ENCODE data around the gene ZMYND8.

DNA sequence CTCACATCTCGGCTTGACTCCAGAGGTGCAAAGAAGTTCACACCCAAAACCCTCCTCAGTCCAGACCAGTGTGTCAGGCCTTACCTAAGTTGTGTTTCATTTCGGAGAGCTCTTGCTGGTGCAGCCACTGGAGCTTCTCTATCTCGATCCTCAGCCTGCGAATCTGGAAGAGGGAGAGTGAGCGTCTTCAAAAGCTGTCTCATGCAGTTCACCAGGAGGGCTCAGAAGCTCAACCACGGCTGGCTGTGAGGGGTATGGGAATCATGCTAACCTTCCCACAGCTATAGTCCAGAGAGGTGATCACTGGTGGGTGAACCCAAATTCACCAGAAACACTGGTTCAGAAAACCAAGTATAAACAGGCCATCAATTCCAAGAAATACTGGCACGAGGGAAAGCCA, 129.4 kb downstream of the ZMYND8 start:
- TF ChIP-seq GATA3 (IDR thresholded peaks at IDR 0.05; ENCODE audit: low read depth, low read length) (no peak), GATA2 (IDR thresholded peaks at IDR 0.05; ENCODE audit: low read depth, low read length) (no peak)

Measured in SH-SY5Y (cell line).